GM18511 (cell line): ENCODE measurements around the gene HS3ST2.

Experiments used
- ATAC-seq: cut with Tn5 transposase; IDR thresholded peaks from one replicate; pipeline ENCODE4 v1.9.1; 2021; ENCODE audit warnings: mild to moderate bottlenecking, moderate library complexity; ENCODE audit not compliant: unreplicated experiment

The HS3ST2 gene

DNA sequence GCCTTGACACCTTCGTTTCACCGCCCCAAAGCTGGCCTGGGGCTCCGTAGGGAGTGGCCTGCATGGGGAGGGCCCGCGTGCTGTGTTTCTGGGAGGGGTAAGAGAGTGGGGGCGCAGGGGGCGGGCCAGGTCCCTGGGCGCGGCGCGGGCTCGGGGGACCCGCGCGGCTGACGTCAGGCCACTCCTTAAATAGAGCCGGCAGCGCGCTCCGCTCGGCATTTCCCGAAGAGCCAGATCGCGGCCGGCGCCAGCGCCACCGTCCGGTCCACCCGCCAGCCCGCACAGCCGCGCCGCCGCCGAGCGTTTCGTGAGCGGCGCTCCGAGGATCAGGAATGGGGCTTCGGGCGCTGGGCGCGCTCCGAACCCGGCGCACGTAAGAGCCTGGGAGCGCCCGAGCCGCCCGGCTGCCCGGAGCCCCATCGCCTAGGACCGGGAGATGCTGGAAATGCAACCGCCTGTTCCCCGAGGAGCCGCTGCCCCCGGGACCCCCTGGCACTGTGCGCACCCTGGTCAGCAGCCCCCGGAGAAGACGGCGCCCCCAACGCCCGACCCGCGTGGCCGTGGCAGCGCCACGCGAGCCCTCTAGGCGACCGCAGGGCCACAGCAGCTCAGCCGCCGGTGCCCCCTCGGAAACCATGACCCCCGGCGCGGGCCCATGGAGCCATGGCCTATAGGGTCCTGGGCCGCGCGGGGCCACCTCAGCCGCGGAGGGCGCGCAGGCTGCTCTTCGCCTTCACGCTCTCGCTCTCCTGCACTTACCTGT lies at the start of gene HS3ST2:
HS3ST2 (plus strand) TSS at position 215 of the 763 bp plus-strand sequence; CDS start at position 664, 449 bp downstream.
- no peak for ATAC-seq

DNA sequence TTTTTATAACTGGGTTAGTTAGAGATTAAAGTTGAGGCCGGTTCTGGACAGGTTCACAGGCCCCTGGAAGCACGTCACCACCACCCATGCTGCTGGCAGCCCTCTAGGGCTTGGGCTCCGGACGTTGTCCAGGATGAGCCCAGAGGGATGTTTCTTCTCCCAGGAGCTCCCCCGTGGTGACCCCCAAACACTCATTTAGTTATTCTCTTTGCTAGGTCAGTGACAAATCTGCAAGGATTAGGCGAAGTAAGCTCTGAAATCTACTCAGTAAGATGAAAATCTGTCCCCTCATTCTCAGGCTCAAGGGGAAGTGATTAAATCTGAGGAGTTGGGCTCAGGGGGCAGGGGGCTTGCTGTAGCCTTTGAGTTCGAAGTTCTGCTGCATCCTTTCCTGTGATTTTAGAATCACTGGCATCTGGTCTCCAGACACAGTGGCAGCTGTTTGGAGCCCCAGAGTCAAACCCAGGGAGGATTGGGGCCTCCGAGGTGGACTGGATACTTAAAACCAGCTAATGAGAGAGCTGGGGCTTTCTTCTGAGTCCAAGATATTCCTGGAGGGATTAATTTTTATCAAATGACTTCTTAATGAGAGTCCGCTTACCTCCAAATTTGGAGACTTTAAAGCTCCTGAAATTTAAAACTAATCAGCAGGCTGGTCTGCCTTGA lies 49.2 kb upstream of the HS3ST2 start:
- no peak for ATAC-seq

DNA sequence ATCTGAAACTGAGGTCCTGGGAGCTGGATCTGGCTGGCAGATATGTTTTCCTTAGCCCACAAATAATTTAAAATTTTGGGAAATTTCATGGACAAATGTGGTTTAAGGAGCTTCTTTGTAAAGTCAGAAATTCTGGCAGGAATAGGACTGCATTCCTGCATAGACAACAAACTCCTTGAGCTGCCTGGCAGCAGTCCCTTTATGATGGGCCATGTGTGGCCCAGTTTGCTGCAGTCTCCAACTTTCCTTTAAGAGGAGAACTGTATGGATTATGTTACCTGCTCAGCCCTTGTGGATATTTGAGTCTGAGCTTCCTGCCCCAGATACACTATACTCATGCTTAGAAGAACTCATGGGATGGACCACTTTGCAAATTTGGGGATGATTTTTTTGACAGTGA lies 48.5 kb upstream of the HS3ST2 start:
- no peak for ATAC-seq

DNA sequence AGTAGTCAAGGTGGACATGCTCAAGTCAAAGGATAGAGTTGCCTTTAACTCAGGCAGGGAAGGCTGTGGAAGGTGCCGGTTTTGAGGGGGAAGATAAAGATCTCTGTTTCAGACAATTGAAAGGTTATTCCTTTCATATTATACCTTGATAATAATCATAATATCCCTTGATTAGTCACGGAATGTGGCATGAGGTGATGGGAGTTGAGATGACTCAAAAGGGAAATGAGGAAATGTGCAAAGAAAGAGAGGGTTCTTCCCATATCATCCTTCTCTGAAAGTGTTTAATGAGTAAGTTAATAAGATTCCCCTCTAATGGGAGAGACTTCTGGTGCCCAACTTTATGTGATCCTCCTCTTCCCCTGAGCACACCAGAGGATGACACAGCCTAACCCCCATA lies 43.1 kb upstream of the HS3ST2 start:
- no peak for ATAC-seq

DNA sequence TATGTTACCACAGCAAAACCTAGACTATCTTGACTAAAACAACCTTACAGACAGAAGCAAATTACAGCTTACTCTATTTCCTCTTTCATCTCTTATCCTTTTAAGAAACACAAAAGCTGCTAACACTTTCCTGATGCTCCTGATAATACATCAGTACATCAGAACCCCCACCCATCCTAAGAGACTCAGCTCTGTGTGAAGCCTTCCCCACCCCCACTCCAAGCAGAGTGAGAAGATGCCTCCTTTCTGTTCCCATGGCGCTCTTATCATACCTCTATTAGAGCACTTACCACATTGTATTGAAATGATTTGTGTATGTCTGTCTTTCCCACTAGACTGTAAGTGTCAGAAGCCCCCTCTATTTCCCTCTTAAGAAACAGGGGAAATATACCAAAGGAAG lies 42.4 kb upstream of the HS3ST2 start:
- no peak for ATAC-seq

DNA sequence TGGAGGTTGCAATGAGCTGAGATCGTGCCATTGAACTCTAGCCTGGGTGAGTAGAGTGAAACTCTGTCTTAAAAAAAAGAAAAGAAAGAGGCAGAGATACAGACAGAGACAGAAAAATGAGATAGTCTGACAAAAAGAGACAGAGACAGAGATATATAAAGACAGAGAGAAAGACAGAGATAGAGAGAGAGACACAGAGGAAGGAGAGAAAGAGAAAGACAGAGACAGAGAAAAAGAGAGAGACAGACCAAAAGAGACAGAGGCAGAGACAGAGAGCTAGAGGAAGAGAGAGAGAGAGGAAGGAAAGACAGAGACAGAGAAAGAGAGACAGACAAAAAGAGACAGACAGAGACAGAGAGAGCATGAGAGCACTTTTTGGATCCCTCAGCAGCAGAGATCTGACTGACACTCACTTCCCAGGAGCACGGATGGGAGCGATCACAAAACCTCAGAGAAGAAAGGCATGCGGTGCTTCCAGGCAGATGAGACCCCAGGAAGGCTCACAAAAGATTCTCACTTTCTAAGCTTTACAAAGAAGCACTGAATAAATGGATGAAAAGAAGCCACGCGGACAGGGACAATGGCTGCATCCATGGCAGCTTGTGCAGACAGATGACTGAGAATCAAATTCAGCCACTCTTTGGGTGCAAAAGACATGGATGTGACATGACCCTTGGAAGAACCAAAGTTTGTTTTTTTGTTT lies 38.6 kb upstream of the HS3ST2 start:
- ATAC-seq, result no peak

DNA sequence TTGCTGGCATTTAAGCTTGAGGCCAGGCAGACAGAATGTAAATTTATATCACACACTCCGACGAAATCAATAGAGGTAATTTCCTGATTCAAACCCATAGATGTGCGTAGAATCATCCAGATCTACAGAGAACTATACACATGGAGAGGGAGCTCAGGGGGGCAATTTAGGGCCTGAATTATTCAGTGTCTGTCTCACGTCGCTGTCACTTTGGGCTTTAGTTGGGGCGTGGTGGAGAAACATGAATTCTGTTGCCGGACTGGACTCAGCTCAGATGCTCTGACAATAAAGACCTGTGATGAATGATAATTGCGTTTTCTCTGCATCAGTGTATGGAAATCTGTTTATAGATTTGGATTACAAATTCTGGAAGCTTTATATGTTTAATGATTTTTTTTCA lies 32.5 kb upstream of the HS3ST2 start:
- ATAC-seq, result no peak

DNA sequence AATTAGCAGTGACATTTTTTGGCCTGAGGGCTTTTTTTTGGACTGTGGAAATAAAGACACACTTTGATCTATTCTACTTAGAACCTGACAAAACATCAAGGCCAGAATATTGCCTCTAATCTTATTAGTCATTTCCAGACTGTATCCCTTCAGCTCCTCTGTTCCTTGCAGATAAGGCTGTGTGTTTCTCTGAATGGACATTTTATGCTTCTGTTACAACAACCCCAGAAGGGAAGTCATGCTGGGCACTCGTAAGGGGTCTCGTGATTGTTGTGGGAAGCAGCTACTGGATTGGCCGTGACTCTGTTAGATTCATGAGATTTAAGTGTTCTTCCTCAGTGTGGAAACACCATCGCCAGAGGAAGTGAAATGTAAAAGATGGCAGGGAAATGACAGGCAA lies 31.6 kb upstream of the HS3ST2 start:
- ATAC-seq, result no peak

DNA sequence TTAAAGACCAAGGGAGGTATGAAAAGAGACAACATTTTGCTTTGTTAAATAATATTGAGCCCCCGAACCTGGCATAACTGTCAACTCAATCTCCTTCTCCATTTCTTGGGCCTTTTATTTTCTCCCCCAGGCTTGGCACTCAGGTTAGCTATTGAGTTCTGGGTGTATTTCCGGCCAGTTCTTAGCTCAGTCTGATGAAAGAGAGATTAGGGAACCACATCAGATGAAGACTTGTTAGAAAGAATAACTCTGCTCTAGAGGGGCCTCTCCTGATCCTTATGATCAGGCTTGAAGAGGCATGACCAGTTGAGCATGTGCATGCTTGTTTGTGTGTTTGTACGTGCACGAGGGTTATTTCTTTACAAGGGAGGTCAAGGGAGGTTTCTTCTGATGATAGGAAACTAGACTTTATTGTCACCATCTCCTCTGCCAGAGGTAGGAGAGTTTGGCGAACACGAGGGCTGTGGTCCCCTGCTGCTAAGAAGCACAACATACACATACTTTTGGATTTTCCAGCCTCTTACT lies 29.2 kb upstream of the HS3ST2 start:
- no peak for ATAC-seq

DNA sequence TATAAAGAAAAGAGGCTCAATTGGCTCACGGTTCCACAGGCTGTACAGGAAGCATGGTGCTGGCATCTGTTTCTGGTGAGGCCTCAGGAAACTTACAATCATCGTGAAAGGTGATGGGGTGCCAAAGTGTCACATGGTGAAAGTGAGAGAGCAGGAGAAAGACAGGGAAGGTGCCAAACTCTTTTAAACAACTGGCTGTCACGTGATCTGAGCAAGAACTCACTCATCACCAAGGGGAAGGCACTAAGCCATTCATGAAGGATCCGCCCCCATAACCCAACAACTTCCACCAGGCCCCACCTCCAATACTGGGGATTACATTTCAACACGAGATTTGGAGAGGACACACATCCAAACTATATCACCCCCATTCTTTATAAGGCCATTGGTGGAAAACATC lies 28.4 kb upstream of the HS3ST2 start:
- no peak for ATAC-seq

DNA sequence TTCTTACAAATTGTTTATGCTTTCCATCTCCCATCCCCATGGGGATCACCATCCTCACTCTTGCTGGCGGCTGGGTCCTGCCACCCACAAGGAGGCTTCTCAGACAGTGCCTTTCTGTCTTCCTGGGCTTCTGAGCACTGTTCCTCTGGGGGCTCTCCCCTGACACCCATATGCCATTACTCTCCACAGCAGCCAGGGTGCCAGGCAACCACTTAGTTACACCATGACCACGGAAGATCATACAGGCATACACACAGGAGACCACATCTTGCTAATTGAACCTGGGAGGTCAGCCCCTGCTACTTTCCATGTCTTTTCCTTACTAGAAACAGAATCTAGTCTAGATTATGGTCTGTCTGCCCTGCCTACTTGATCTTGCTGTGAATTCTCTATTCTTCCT lies 27.7 kb upstream of the HS3ST2 start:
- no peak for ATAC-seq

DNA sequence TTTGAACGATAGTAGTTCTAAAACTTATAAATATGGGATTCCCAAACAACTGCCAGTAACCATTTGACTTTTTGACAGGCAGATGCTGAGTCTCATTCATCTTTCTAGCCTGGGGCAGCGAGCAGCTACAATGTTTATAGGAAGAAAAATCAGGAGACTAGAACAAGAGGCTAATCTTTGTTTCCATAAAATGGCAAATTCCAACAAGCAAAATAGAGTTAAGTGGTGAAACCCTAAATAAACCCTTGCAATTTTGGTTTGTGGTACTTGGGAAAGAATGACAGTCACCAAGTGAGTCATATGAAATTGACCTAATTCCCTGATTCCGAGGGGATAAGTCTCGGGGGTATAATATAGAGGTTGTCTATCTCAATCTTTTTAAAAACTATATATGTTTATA lies 27.3 kb upstream of the HS3ST2 start:
- no peak for ATAC-seq

DNA sequence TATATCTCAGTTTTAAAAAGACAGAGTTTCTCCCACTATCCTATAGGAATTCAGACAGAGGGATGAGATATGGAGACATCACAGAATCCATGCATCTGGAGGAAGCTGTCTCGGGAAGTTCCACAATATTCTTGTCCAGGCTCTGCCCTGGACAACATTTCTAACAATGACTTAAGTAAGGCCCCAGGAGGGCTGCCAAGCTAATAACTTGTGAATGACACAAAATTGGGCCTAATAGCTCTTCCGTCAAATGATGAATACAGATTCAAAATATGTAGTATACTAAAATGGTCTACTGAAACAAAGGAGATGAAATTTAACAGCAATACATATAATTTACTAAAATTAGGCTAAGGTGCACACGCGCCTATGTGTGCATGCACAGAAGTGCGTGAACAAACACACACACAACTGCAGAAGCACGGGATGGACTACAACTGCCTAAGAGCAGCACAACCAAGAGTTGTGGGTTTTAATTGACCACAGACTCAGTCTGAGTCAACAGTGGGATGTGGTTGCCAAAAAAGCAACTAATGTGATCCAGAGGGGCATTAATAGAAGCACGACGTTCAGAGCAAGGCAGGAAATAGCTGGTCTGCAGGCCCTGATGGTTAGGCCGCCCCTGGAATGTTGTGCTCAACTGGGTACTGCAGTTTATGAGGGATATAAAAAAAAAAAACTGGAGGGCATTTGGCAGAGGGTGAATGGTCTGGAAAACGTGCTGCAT lies 26.3 kb upstream of the HS3ST2 start:
- ATAC-seq, result no peak

DNA sequence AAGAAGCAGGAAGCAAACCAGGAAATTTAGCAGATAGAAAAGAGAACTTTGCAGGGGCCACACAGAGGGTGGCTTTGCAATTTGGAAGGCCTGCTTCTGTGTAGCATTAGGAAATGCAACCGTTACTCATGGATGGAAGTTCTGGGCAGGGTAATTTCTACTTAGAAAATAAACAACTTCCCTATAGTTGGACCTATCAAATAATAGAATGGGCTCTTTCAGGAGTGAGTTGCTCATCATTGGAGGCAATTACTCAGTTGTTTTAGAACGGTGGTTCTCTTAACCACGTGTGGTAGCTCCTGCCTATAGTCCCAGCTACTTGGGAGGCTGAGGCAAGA lies 25.8 kb upstream of the HS3ST2 start:
- no peak for ATAC-seq

DNA sequence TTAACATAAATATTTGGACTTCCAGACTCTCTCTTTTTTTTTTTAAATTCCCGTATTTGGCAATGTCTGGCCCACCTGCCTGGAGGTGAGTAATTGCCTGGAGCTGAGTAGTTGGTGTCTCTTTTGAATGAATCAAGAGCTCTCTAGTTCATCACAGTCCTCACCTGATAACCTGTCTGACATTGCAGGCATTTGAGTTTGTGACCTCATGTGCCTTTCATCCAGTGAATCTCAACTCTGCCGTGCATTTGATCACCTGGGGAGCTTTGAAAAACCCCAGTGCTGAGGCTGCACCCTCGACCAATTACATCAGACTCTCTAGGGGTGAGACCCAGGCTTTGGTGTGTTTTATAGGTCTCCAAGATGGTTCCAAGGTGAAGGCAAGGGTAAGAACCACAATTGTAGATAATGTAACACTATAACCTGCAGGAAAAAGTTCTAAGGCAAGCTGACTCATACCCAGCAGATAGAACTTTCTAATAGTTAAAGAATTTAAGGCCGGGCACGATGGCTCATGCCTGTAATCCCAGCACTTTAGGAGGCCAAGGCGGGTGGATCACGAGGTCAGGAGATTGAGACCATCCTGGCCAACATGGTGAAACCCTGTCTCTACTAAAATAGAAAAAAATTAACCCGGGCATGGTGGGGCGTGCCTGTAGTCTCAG lies 24.5 kb upstream of the HS3ST2 start:
- no peak for ATAC-seq

DNA sequence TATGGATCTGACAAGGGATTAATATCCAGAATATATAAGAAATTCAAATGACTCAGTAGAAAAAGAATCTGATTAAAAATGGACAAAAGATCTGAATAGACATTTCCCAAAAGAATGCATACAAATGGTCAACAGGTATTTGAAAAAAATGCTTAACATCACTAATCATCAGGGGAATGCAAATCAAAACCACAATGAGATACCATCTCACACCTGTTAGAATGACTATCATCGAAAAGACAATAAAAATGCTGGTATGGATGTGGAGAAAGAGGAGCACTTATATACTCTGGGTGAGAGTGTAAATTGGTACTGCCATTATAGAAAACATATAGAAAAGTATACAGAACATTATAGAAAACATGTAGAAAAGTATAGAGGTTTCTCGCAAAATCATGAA lies 16.4 kb upstream of the HS3ST2 start:
- ATAC-seq, result no peak

DNA sequence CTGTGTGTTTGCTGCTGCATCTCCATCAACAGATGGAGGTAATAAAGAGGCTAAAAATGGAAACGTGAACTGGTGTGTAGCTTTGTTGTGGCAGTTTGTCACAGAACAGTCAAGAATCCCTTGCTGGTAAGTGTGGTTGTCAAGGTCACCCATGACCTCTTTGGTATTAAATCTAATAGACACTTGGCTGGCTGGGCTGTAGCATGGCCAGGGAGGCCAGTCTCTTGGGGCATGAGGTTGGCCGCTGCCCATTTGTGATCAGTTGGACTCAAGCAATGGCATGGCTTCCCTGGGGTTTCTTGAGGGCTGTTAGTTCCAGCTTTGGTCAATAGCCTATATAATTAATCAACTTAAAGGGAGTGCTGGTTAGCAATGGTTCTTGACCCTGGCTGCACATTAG lies 14.8 kb upstream of the HS3ST2 start:
- no peak for ATAC-seq

DNA sequence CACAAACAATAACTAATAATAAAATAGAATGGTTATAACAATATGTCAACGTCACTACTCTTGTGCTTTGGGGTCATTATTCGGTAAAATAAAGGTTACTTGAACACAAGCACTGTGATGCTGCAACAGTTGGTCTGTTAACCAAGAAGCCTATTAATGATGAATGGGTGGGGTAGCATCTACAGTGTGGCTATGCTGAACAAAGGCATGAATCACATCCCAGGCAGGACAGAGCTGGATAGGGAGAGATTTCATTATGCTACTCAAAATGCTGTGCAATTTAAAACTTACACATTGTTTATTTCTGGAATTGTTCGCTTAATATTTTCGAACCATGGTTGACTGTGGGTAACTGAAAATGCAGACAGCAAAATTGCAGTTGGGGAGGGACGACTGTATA lies 9.1 kb upstream of the HS3ST2 start:
- no peak for ATAC-seq

DNA sequence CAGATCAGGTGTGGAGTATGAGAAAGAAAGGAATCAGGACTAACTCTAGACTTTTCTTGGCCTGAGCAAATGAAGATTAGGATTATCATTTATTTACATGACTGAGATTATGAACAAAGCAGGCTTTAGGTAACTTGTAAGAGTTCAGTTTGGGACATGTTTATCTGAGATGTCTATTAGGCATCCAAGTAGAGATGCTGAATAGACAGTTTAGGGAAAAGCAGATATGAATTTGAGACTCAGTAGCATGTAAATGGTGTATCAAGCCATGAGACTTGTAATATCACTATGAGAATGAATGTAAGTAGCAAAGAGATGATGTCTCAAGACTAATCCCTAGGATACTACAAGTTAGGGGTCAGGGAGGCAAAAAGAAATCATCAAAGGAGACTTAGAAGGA lies 8.6 kb upstream of the HS3ST2 start:
- ATAC-seq, result no peak

DNA sequence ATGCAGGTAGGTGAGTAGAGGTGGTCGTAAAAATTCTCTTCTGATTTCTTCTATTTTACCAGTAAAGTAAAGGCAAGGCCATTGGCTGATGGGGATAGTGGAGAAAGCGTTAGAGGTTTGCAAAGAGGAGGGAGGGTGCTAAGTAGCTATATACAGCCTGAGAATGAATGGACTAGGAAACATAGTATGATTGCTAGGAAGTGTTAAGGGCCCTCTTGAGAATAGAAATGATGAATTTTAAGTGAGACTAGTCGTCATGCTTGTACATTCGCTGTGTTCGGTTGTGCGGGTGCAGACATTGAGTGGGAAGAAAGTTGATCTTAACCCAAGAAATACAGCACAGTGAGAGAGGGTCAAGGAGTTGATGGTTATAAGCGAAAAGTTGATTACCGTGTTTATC lies 7.2 kb upstream of the HS3ST2 start:
- no peak for ATAC-seq

DNA sequence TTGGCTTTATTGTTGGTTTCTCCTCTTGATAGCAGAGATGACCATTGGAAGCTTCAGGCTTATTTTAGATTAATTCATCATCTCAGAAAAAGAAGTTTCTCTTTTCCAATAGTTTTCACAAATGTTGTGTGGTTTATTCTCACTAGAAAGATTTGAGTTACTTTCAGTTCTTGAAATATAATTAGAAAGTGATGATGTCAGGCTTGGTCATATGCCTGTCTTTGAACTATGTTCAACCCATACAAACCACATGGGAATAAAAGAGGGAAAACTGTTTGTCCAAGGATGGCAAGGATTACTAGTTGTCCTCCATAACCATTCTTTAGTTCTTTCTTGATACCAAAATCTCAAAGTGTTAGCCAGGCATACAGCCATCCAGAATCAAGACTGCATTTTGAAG lies 3.7 kb upstream of the HS3ST2 start:
- no peak for ATAC-seq
